ENCODE measurements around the gene OR11H6. TPM values are rescaled to one million over a fixed set of nuclear protein-coding genes. Genes with fewer than 3 reads are reported as not detected.

OR11H6 gene
- total RNA-seq, 1 donor from 2014 or later: not detected

DNA sequence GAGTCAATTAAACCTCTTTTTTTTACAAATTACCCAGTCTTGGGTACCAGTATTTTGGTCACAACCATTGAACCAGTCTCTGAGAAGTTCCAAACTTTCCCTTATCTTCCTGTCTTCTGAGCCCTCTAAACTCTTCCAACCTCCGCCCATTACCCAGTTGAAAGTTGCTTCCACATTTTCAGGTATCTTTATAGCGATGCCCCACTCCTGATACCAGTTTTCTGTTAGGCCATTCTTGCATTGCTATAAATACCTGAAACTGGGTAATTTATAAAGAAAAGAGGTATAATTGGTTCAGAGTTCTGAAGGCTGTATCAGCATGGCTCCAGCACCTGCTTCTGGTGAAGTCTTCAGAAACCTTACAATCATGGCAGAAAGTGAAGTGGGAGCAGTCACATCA lies 50.6 kb downstream of the OR11H6 start:
- H3K4me3 ChIP-seq: no peak overlapping the region
- H3K27ac ChIP-seq: no peak overlapping the region
- no peaks in the 10 kb centered on the region for H3K36me3 ChIP-seq
- H3K4me1 ChIP-seq: no peaks in the 10 kb centered on the region
- H3K27me3 ChIP-seq: no peaks in the 10 kb centered on the region
- DNase-seq (no peak), ATAC-seq (no peak)
- TF ChIP-seq, protein P1, sequence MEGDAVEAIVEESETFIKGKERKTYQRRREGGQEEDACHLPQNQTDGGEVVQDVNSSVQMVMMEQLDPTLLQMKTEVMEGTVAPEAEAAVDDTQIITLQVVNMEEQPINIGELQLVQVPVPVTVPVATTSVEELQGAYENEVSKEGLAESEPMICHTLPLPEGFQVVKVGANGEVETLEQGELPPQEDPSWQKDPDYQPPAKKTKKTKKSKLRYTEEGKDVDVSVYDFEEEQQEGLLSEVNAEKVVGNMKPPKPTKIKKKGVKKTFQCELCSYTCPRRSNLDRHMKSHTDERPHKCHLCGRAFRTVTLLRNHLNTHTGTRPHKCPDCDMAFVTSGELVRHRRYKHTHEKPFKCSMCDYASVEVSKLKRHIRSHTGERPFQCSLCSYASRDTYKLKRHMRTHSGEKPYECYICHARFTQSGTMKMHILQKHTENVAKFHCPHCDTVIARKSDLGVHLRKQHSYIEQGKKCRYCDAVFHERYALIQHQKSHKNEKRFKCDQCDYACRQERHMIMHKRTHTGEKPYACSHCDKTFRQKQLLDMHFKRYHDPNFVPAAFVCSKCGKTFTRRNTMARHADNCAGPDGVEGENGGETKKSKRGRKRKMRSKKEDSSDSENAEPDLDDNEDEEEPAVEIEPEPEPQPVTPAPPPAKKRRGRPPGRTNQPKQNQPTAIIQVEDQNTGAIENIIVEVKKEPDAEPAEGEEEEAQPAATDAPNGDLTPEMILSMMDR (IDR thresholded peaks at IDR 0.05): no peak
- no peaks in the 10 kb centered on the region for H3K9me3 ChIP-seq
- intact Hi-C loops (cut with DNase I): no loop called here

Other genes starting within 250 kb of the OR11H6 start
- gene OR4K15, start 248.1 kb upstream of the OR11H6 start, total RNA-seq: not detected
- gene OR4Q2, start 221.5 kb upstream of the OR11H6 start, total RNA-seq: not detected
- gene OR4K14, start 204.4 kb upstream of the OR11H6 start, total RNA-seq: not detected
- gene OR4K13, start 187.7 kb upstream of the OR11H6 start, total RNA-seq: not detected
- not detected for gene OR4L1, start 163.7 kb upstream of the OR11H6 start, total RNA-seq
- not detected for gene OR4K17, start 113.0 kb upstream of the OR11H6 start, total RNA-seq
- not detected for gene OR4N5, start 84.9 kb upstream of the OR11H6 start, total RNA-seq
- gene OR11G2, start 32.8 kb upstream of the OR11H6 start, total RNA-seq: not detected
- not detected for gene OR11H7, start 5.3 kb downstream of the OR11H6 start, total RNA-seq
- gene OR11H4, start 15.6 kb downstream of the OR11H6 start, total RNA-seq: not detected
- gene TTC5, start 82.2 kb downstream of the OR11H6 start, total RNA-seq: 15.6 TPM
- gene CCNB1IP1, start 109.6 kb downstream of the OR11H6 start, total RNA-seq: 37.9 TPM
- 15.6 TPM for gene PARP2, start 119.9 kb downstream of the OR11H6 start, total RNA-seq
- 48.9 TPM for gene TEP1, start 189.8 kb downstream of the OR11H6 start, total RNA-seq
- 0.29 TPM for gene KLHL33, start 212.5 kb downstream of the OR11H6 start, total RNA-seq
- gene OSGEP, start 231.1 kb downstream of the OR11H6 start, total RNA-seq: 33.8 TPM
- 101 TPM for gene APEX1, start 231.5 kb downstream of the OR11H6 start, total RNA-seq
- gene PIP4P1, start 237.7 kb downstream of the OR11H6 start, total RNA-seq: 40.2 TPM
- gene PNP, start 245.7 kb downstream of the OR11H6 start, total RNA-seq: 32.8 TPM

All from upper lobe of right lung (tissue), 1 donor.